Esophagus (tissue), 2 donors: ENCODE data around the gene VTI1A. TPM values are rescaled to one million over a fixed set of nuclear protein-coding genes. Genes with fewer than 3 reads are reported as not detected.

Experiments used
- H3K27ac ChIP-seq, 2 donors: one replicate each; pipeline ENCODE4 v1.5.1; 2013; ENCODE audit warnings: low read depth in 2 of 2, mild to moderate bottlenecking in 2 of 2, inconsistent platforms in 1 of 2, low read length in 1 of 2, moderate library complexity in 1 of 2
- H3K27me3 ChIP-seq, 2 donors: one replicate each; pipeline ENCODE4 v1.6.1; 2013; ENCODE audit warnings: low read length in 2 of 2, control low read depth in 1 of 2, mild to moderate bottlenecking in 1 of 2; ENCODE audit not compliant: insufficient read depth in 2 of 2, control insufficient read depth in 1 of 2
- H3K36me3 ChIP-seq, 2 donors: one replicate each; pipeline ENCODE4 v1.6.1; 2013; ENCODE audit warnings: low read length in 1 of 2; ENCODE audit not compliant: control insufficient read depth in 2 of 2, insufficient read depth in 2 of 2
- H3K4me1 ChIP-seq, 2 donors: one replicate each; pipeline ENCODE4 v1.6.1; 2013; ENCODE audit warnings: low read length in 1 of 2; ENCODE audit not compliant: control insufficient read depth in 2 of 2, insufficient read depth in 2 of 2
- H3K4me3 ChIP-seq, 2 donors: one replicate each; pipeline ENCODE4 v1.5.1; 2013; ENCODE audit warnings: low read length in 2 of 2, mild to moderate bottlenecking in 2 of 2, low read depth in 1 of 2, moderate library complexity in 1 of 2
- H3K9me3 ChIP-seq, 2 donors: one replicate each; pipeline ENCODE4 v1.6.1; 2013; ENCODE audit warnings: mild to moderate bottlenecking in 2 of 2, low read depth in 1 of 2, low read length in 1 of 2, moderate library complexity in 1 of 2; ENCODE audit not compliant: control insufficient read depth in 2 of 2, insufficient read depth in 1 of 2
- WGBS, 2 donors: extraction: QIAGEN DNeasy Blood & Tissue Kit; methylation state at CpG; one replicate each; pipeline ENCODE4 v1.1.7; 2013; 5-methylcytosine and 5-hydroxymethylcytosine counted together
- polyA plus RNA-seq, 2 donors: library from polyadenylated mRNA; stranded (reverse); fragments of 200-250 nt; gene quantifications; one replicate each; pipeline ENCODE4 v1.2.3, GENCODE V29; 2013
- donor health status: healthy with polysubstance abuse.
- donor health status: Bipolar disorder and iron deficiency.

VTI1A gene
- polyA plus RNA-seq, 2 donors: 10.6 to 11.5 TPM

DNA sequence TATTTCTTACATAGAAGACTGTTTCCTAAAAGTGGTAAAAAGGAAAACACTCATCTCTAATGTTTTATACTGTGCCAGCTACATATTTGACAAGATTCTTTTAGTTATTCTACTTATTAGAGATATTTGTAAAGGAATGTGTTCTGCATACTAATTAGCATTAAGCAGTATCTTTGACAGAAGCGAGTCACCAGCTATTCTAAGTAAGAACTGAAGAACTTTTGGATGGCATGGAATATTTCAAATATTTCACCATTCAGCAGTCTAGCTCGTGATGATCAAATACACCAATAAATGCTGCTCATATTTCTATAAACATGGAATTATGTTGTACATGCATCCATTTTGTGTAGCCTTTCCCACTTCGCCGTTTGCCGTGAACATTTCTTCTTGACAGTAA lies 261.4 kb downstream of the VTI1A start:
- Histone ChIP-seq H3K4me3 (no peak overlapping the region), H3K27me3 (no peaks in the 10 kb centered on the region), H3K4me1 (no peaks in the 10 kb centered on the region), H3K27ac (no peak overlapping the region), H3K36me3 (no peaks in the 10 kb centered on the region), H3K9me3 (no peaks in the 10 kb centered on the region)
- WGBS, 2 donors: 91 to 95% methylated on average over 5 of the region's 5 CpGs

DNA sequence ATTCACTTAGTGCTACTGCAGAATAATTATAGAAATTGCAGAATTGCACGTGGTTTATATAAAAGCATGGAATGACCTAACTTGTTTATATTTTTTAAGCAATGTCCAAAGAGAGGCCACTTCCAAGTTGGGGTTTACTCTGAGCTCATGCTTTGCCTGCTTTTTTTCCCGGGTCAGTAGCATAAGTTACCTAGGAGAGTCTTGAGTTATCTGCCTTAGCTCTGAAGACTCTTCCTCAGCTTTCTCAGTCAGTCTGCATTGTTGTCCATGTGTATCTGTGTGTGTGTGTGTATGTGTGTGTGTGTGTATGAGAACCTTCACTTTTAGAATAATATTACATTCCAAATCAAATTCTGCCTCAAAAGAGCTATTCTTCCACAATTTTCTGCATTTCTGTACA lies 263.5 kb downstream of the VTI1A start:
- H3K27ac ChIP-seq: no peak overlapping the region
- H3K4me3 ChIP-seq: no peak overlapping the region
- 65 to 72% methylated on average over 2 of the region's 2 CpGs for WGBS, 2 donors
- no peaks in the 10 kb centered on the region for H3K9me3 ChIP-seq
- H3K36me3 ChIP-seq: no peaks in the 10 kb centered on the region
- H3K27me3 ChIP-seq: no peaks in the 10 kb centered on the region
- no peaks in the 10 kb centered on the region for H3K4me1 ChIP-seq

DNA sequence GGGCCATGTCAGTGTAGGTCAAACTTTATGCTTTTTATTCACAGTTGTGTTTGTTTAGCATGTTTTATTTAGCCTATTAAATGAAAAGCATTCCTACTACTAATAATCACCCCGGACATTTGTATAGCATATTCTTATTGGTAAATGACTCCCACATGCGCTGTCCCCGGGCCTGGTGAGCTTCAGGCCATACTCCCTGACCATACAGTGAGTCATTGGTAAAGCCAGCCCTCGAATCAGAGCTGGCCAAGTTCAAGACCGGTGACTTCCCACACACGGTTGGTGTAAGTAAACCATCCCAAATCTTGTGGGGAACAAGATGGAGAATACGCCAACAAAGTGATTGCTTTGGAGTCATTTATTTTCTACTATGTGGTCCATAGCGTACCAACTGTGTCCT lies 264.4 kb downstream of the VTI1A start:
- no peaks in the 10 kb centered on the region for H3K4me1 ChIP-seq

DNA sequence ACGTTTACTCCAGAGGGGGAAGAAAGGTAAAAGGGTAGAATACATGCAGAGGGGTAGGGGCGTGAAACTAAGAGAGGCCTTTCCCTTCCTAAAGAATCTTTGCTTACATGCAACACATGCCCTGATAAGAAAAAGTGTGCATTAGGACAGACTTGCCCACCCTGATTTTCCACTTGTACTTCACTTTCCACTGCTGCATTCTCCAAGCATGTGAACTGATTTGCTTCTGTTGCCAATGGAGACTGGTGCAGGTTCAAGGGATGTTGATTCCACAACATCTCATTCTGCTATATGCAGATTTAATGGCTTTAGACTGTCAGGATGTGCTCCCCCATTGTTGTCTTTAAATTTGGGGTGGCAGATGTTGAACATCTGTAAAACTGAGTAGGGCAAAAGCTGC lies 265.5 kb downstream of the VTI1A start:
- no peak overlapping the region for H3K27ac ChIP-seq
- H3K36me3 ChIP-seq: peaks cover 0 to 3% of the 10 kb centered on the region in 2 donors
- 72 to 88% methylated on average over 2 of the region's 2 CpGs for WGBS, 2 donors
- H3K4me1 ChIP-seq: no peaks in the 10 kb centered on the region
- no peaks in the 10 kb centered on the region for H3K27me3 ChIP-seq
- H3K4me3 ChIP-seq: no peak overlapping the region
- H3K9me3 ChIP-seq: no peaks in the 10 kb centered on the region

More for the DNA sequence above, 264.4 kb downstream of the VTI1A start:
- peaks cover 0 to 3% of the 10 kb centered on the region in 2 donors for H3K36me3 ChIP-seq
- WGBS, 2 donors: 90% methylated on average over 8 of the region's 8 CpGs
- no peak overlapping the region for H3K27ac ChIP-seq
- H3K9me3 ChIP-seq: no peaks in the 10 kb centered on the region
- no peaks in the 10 kb centered on the region for H3K27me3 ChIP-seq
- no peak overlapping the region for H3K4me3 ChIP-seq

DNA sequence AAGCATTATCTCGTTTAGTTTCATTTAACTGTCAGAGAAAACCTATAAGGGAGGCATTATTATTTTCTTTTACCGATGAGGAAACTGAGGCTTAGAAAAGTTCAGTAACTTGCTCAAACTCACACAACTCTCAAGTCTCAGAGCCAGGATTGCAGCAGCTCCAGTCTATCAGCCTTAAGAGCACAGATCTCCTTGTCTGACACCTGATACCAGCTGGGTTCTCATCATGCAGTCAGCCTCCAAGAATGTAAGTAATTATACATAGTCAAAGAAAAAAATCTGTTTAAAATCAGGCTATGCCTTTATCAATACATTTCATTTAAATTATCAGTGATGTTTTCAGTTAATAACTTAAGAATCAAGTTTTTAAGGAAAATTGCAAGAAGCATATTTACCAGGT lies 266.4 kb downstream of the VTI1A start:
- Histone ChIP-seq H3K36me3 (peaks cover 0 to 3% of the 10 kb centered on the region in 2 donors), H3K27ac (no peak overlapping the region), H3K4me1 (no peaks in the 10 kb centered on the region), H3K27me3 (no peaks in the 10 kb centered on the region), H3K9me3 (no peaks in the 10 kb centered on the region), H3K4me3 (no peak overlapping the region)
- 95 to 97% methylated on average over 2 of the region's 2 CpGs for WGBS, 2 donors

DNA sequence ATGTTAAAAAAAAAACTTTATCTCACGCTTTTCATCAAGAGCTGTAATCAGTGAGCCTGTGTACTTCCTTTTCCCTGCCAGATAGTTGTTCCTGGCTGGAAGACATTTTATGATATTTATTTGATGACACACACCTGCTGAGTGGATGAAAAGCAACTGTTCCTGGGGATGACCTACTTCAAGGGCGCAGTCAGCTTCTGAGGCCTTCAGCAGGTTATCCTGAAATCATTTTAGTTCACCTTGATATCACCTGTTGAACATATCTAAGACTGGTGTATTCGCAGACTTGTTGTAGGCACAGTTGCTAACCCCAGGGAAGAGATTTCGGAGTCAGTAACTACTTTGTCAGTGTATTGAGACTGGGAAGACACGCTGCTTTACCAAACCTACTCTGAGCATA lies 268.6 kb downstream of the VTI1A start:
- WGBS, 2 donors: 92 to 97% methylated on average over 5 of the region's 5 CpGs
- Histone ChIP-seq H3K27me3 (no peaks in the 10 kb centered on the region), H3K4me1 (no peaks in the 10 kb centered on the region), H3K36me3 (peaks cover 0 to 3% of the 10 kb centered on the region in 2 donors), H3K9me3 (no peaks in the 10 kb centered on the region), H3K27ac (no peak overlapping the region), H3K4me3 (no peak overlapping the region)

DNA sequence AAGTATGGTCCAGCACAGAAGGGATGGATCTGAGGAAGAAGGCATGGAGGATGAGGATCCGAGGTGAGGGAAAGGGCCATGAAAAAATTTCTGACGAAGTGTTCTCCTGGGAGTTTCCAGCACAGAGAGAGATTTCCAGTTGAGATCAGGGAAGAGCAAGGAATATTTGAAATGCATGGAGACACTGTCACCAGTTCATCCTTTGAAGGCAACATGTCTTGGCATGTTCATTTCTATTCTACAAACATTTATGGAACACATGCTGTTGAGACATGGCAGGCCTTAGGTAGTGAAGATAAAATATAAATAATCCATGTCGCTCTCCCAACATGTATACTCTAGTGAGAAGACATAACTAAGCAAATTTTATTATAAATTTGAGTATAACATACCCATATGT lies 269.1 kb downstream of the VTI1A start:
- Histone ChIP-seq H3K27ac (no peak overlapping the region), H3K9me3 (no peaks in the 10 kb centered on the region), H3K4me3 (no peak overlapping the region), H3K36me3 (peaks cover 0 to 3% of the 10 kb centered on the region in 2 donors), H3K27me3 (no peaks in the 10 kb centered on the region), H3K4me1 (no peaks in the 10 kb centered on the region)
- WGBS, 2 donors: 89 to 93% methylated on average over 3 of the region's 3 CpGs

DNA sequence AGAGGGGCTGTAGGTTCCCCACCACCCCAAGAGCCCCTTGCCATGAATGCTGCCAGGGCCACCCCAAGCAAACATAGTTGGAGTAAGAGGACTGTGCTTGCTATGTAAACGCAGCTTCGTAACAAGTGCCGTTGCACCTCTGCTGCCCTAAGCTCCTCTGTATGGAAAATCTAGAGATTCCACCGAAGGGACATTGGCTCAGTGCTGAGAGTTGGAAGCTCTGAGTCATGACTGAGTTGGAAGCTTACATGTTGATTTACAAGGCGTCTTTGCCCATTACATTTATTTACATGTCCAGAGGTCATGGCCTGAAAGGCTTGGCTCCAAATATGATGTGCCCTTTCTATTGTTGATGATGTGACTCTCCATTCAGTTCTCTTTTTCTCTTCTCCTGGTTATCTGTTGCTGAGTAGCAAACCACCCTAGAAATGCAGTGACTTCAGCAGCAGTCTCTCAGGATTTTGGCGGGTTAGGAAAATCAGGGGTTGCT lies 270.0 kb downstream of the VTI1A start:
- WGBS, 2 donors: 75 to 80% methylated on average over 6 of the region's 6 CpGs
- no peak overlapping the region for H3K4me3 ChIP-seq
- no peak overlapping the region for H3K27ac ChIP-seq
- peaks cover 0 to 3% of the 10 kb centered on the region in 2 donors for H3K36me3 ChIP-seq
- no peaks in the 10 kb centered on the region for H3K4me1 ChIP-seq
- H3K27me3 ChIP-seq: no peaks in the 10 kb centered on the region
- H3K9me3 ChIP-seq: no peaks in the 10 kb centered on the region

DNA sequence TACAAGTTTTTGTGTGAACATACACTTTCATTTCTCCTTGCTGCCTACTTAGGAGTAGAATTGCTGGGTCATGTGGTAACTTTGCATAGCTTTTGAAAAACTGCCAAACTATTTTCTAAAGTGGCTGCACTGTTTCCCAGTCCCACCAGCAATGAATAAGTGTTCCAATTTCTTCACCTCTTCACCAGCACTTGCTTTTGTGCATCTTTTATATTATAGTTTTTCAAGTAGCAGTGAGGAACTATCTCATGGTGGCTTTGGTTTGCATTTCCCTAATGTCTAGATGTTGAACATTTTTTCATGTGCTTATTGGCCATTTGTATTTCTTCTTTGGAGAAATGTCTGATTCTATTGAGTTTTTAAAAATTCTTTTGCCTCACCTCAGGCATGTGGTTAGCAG lies 273.2 kb downstream of the VTI1A start:
- Histone ChIP-seq H3K27ac (no peak overlapping the region), H3K4me3 (no peak overlapping the region), H3K9me3 (no peaks in the 10 kb centered on the region), H3K27me3 (no peaks in the 10 kb centered on the region), H3K4me1 (no peaks in the 10 kb centered on the region), H3K36me3 (peaks cover 0 to 3% of the 10 kb centered on the region in 2 donors)

DNA sequence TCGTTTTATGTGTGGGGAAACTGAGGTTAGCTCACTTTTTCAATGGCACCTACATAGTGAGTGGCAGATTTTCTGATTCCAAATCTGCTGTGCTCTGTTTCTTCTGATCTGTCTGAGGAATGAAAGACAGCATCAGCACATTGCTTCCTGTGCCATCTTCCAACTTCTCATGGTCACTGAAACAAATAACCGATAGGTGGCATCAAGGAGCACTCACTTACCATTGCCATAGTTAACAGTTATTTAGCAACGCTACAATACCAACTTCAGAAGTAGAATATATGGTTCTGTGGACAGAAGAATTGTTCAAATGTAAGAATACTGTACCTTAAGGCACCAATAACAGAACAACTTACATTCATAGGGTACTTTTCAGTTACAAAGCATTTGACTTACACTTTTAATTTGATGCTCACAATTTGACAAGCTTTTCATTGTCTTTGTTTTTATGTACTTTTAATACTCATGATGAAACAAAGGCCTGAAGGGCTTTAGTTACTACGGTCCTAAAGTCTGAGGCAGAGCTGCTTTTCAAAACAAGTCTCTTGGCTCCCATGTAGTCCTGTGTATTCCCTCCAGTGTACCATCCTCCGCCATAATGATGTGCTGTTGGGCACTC lies 274.2 kb downstream of the VTI1A start:
- Histone ChIP-seq H3K27me3 (no peaks in the 10 kb centered on the region), H3K4me3 (no peak overlapping the region), H3K36me3 (no peaks in the 10 kb centered on the region), H3K4me1 (no peaks in the 10 kb centered on the region), H3K9me3 (no peaks in the 10 kb centered on the region), H3K27ac (no peak overlapping the region)
- WGBS, 2 donors: 56 to 58% methylated on average over 5 of the region's 5 CpGs
